Diencephalon (tissue), 1 donor: ENCODE data around the gene KDM8. TPM values are rescaled to one million over a fixed set of nuclear protein-coding genes. Genes with fewer than 3 reads are reported as not detected.

ENCODE experiments used
- total RNA-seq: library from RNA; depleted of rRNA; stranded (reverse); fragments of >200 nt; gene quantifications from one replicate; pipeline ENCODE4 v1.2.3, GENCODE V29; 2014

KDM8 gene
- 3.2 TPM for total RNA-seq

GRCh38 chr16:27203507-27204311 is at the start of gene KDM8:
KDM8 (plus strand) TSS chr16:27203526; CDS start chr16:27210124, 6,598 bp downstream.

GRCh38 chr16:27268376-27269299 is 65.3 kb downstream of the KDM8 start, which contains the start of gene NSMCE1:
NSMCE1 (minus strand) TSS chr16:27268772; CDS start chr16:27257570, 11,202 bp downstream.

Other genes starting within 250 kb of the KDM8 start
- gene C16orf82, start 136.6 kb upstream of the KDM8 start, total RNA-seq, result 0.46 TPM
- 46.1 TPM for gene NSMCE1, start 65.2 kb downstream of the KDM8 start, total RNA-seq
- gene IL4R, start 110.4 kb downstream of the KDM8 start, total RNA-seq, result 3.5 TPM
- gene IL21R, start 198.6 kb downstream of the KDM8 start, total RNA-seq, result 0.69 TPM